A549 treated with Mapracorat at 1 μM for 4 hours (cell line): ENCODE measurements around the gene TEKT3. TPM values are rescaled to one million over a fixed set of nuclear protein-coding genes. Genes with fewer than 3 reads are reported as not detected.

Source experiments
- total RNA-seq: library from RNA; stranded (reverse); fragments of 200-300 nt; extraction: Qiagen RNA extraction; gene quantifications from 5 replicates; pipeline ENCODE4 v1.2.3, GENCODE V29; 2022

The TEKT3 gene
- total RNA-seq = 0.27 to 0.34 TPM (median 0.29 TPM) in 4 of 5 replicates, not detected in the other

GRCh38 chr17:15341385-15341849 is at the start of gene TEKT3:
TSS of gene TEKT3 (minus strand) at chr17:15341597. CDS start at chr17:15331585, 10,012 bp downstream.

GRCh38 chr17:15265131-15265530 is 76.3 kb downstream of the TEKT3 start, which contains the start of gene PMP22:
TSS of gene PMP22 (minus strand) at chr17:15265326. CDS start at chr17:15260727, 4,599 bp downstream.

Other genes starting within 250 kb of the TEKT3 start
- 200 to 236 TPM (median 223 TPM) in 5 replicates for gene PMP22, start 76.3 kb downstream of the TEKT3 start, total RNA-seq
- 0.32 to 1.4 TPM (median 0.86 TPM) in 4 of 5 replicates, not detected in the other for gene CDRT4, start 126.0 kb upstream of the TEKT3 start, total RNA-seq
- gene TVP23C, start 221.9 kb upstream of the TEKT3 start, total RNA-seq = 6.9 to 12.6 TPM (median 8.1 TPM) in 5 replicates